ENCODE measurements around the gene BRD4. TPM values are rescaled to one million over a fixed set of nuclear protein-coding genes. Genes with fewer than 3 reads are reported as not detected.

BRD4 gene
- total and polyA plus RNA-seq, 10 of the 15 experiments (the other 5 are each of a cell fraction or from before 2014, with no cell fraction given), result 5.3 to 84.4 (median 11.8) TPM

- POLR2A ChIA-PET, result no interaction called here
- Histone ChIP-seq H3K27ac (ENCODE audit: control insufficient read depth, insufficient read depth) (no peak overlapping the region), H4K20me1 (ENCODE audit: control insufficient read depth, insufficient read depth) (peaks cover 9% of the 10 kb centered on the region), H3K9ac (ENCODE audit: control insufficient read depth, insufficient read depth, low read length) (no peak overlapping the region), H3K4me2 (ENCODE audit: control insufficient read depth, insufficient read depth) (no peak overlapping the region), H3K36me3 (ENCODE audit: control insufficient read depth in 2 of 2, insufficient read depth in 2 of 2, low read length in 1 of 2) (peaks cover 55 to 64% of the 10 kb centered on the region in 2 experiments), H2AFZ (ENCODE audit: control insufficient read depth, low read depth, low read length) (no peak overlapping the region), H3K27me3 (replicated peaks in 1 of 2; ENCODE audit: control insufficient read depth in 2 of 2, insufficient read depth in 2 of 2, low read length in 1 of 2) (no peaks in the 10 kb centered on the region), H3K9me3 (replicated peaks; ENCODE audit: control insufficient read depth, insufficient read depth, low read length) (no peaks in the 10 kb centered on the region), H3K4me1 (ENCODE audit: control insufficient read depth, insufficient read depth, low read length) (no peaks in the 10 kb centered on the region), H3K79me2 (ENCODE audit: control insufficient read depth, insufficient read depth, low read length) (no peaks in the 10 kb centered on the region), H3K4me3 (no peak overlapping the region)
- in situ Hi-C loops (cut with MboI) (no loop called here), intact Hi-C loops (cut with micrococcal nuclease; ENCODE audit: unreplicated experiment) (no loop called here)
- DNase-seq (ENCODE audit: low read depth, low spot score) (no peak), ATAC-seq (no peak), FAIRE-seq (no peak)
- CTCF ChIA-PET, result no interaction called here
- RAD21 ChIA-PET (ENCODE audit: unreplicated experiment), result no interaction called here
- TF ChIP-seq CTCF (IDR thresholded peaks at IDR 0.05 in 2 of 3, conservative IDR thresholded peaks at IDR 0.05 in 1 of 3; ENCODE audit: control insufficient read depth in 2 of 3, extremely low read depth in 1 of 3, insufficient read depth in 1 of 3, low read depth in 3 of 3, low read length in 3 of 3) (peak; percentile 4 to 17 (median 13); a peak in 2 of 6 replicates), ZNF622 (IDR thresholded peaks at IDR 0.05) (no peak), GABPA (IDR thresholded peaks at IDR 0.05; ENCODE audit: low read depth) (no peak), REST (IDR thresholded peaks at IDR 0.05; ENCODE audit: low read depth, low read length) (no peak), RAD21 (IDR thresholded peaks at IDR 0.05; ENCODE audit: insufficient read depth, low read depth, low read length) (0 out of 2 replicates have a peak, but pooled peaks have one; percentile 28)
- TF ChIP-seq, protein P1, sequence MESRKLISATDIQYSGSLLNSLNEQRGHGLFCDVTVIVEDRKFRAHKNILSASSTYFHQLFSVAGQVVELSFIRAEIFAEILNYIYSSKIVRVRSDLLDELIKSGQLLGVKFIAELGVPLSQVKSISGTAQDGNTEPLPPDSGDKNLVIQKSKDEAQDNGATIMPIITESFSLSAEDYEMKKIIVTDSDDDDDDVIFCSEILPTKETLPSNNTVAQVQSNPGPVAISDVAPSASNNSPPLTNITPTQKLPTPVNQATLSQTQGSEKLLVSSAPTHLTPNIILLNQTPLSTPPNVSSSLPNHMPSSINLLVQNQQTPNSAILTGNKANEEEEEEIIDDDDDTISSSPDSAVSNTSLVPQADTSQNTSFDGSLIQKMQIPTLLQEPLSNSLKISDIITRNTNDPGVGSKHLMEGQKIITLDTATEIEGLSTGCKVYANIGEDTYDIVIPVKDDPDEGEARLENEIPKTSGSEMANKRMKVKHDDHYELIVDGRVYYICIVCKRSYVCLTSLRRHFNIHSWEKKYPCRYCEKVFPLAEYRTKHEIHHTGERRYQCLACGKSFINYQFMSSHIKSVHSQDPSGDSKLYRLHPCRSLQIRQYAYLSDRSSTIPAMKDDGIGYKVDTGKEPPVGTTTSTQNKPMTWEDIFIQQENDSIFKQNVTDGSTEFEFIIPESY (IDR thresholded peaks at IDR 0.05), result peak; percentile 17; the same call in 1 of the 2 replicates
- BruUV-seq (replicated peaks), result no TSS peak
- SMC1A ChIA-PET (ENCODE audit: uncharacterized antibody, unreplicated experiment), result no interaction called here
- WGBS (ENCODE audit: insufficient coverage, insufficient replicate concordance, low lambda C conversion rate, missing lambda C conversion rate), result 90% methylated on average over 9 of the region's 9 CpGs
Observed at GRCh38 chr19:15252398-15253018, 79.8 kb downstream of the BRD4 start.
